MM.1S (cell line): ENCODE data around the gene CALD1.

ENCODE experiments used
- DNase-seq: peaks from one replicate; pipeline ENCODE4 v3.0.0-alpha.2; 2015
- H2AFZ ChIP-seq: fragments of 300-600 bp; sonication (generic); 2 replicates; pipeline ENCODE4 v1.6.0; 2016; ENCODE audit warnings: antibody characterized with exemption, low read length
- H3F3A ChIP-seq: fragments of 300-600 bp; sonication (generic); 2 replicates; pipeline ENCODE4 v1.6.1; 2016; ENCODE audit warnings: mild to moderate bottlenecking, antibody characterized with exemption, low read length, moderate library complexity, mixed read lengths; ENCODE audit not compliant: insufficient read depth
- H3K27ac ChIP-seq: fragments of 300-600 bp; sonication (generic); 2 replicates; pipeline ENCODE4 v1.5.1; 2016; ENCODE audit warnings: mild to moderate bottlenecking, low read length
- H3K27me3 ChIP-seq: fragments of 300-600 bp; sonication (generic); replicated peaks from 2 replicates; pipeline ENCODE4 v1.6.0; 2016; ENCODE audit warnings: low read length; ENCODE audit not compliant: insufficient read depth
- H3K36me3 ChIP-seq: fragments of 300-600 bp; sonication (generic); replicated peaks from 2 replicates; pipeline ENCODE4 v1.6.1; 2016; ENCODE audit warnings: mild to moderate bottlenecking, low read length, mixed read lengths; ENCODE audit not compliant: insufficient read depth
- H3K4me1 ChIP-seq: fragments of 300-600 bp; sonication (generic); 2 replicates; pipeline ENCODE4 v1.6.1; 2016; ENCODE audit warnings: low read length, mixed read lengths
- H3K4me2 ChIP-seq: fragments of 300-600 bp; sonication (generic); 2 replicates; pipeline ENCODE4 v1.6.0; 2016; ENCODE audit warnings: low read depth, low read length
- H3K4me3 ChIP-seq: fragments of 300-600 bp; sonication (generic); 2 replicates; pipeline ENCODE4 v1.5.1; 2016; ENCODE audit warnings: low read length, mixed read lengths
- H3K79me2 ChIP-seq: fragments of 300-600 bp; sonication (generic); 2 replicates; pipeline ENCODE4 v1.6.1; 2016; ENCODE audit warnings: mixed run types, low read length, mixed read lengths
- H3K9ac ChIP-seq: fragments of 300-600 bp; sonication (generic); 2 replicates; pipeline ENCODE4 v1.6.1; 2016; ENCODE audit warnings: low read length, mixed read lengths
- H3K9me2 ChIP-seq: fragments of 300-600 bp; sonication (generic); replicated peaks from 2 replicates; pipeline ENCODE4 v1.6.1; 2016; ENCODE audit warnings: mild to moderate bottlenecking, low read length, mixed read lengths; ENCODE audit not compliant: insufficient read depth
- H3K9me3 ChIP-seq: fragments of 300-600 bp; sonication (generic); replicated peaks from 2 replicates; pipeline ENCODE4 v1.6.1; 2016; ENCODE audit warnings: mild to moderate bottlenecking, low read length, mixed read lengths; ENCODE audit not compliant: insufficient read depth
- H4K20me1 ChIP-seq: fragments of 300-600 bp; sonication (generic); 2 replicates; pipeline ENCODE4 v1.6.1; 2016; ENCODE audit warnings: mild to moderate bottlenecking, low read length, moderate library complexity, mixed read lengths; ENCODE audit not compliant: insufficient read depth
- EZH2 ChIP-seq: fragments of 300-600 bp; sonication (generic); optimal IDR thresholded peaks from 2 replicates; pipeline ENCODE3; 2017; ENCODE audit warnings: low read depth, mild to moderate bottlenecking, antibody characterized with exemption, low read length, mixed read lengths
- EZH2phosphoT487 ChIP-seq: fragments of 300-600 bp; sonication (generic); IDR thresholded peaks from 2 replicates; pipeline ENCODE4 v1.6.1; 2018; ENCODE audit warnings: antibody characterized with exemption, low read length
- TF ChIP-seq, protein P1 (sequence below): fragments of 300-600 bp; sonication (generic); IDR thresholded peaks from 2 replicates; pipeline ENCODE4 v1.5.1; 2016; ENCODE audit warnings: antibody characterized with exemption, low read length, mixed read lengths

CALD1 gene

GRCh38 chr7:134882481-134882880 is 103.0 kb downstream of the CALD1 start:
- no peaks in the 10 kb centered on the region for H3K36me3 ChIP-seq
- H3K9me3 ChIP-seq = no peaks in the 10 kb centered on the region
- no peaks in the 10 kb centered on the region for H3K4me1 ChIP-seq
- no peaks in the 10 kb centered on the region for H3K9me2 ChIP-seq
- no peaks in the 10 kb centered on the region for H4K20me1 ChIP-seq
- no peak for DNase-seq
- H3K27ac ChIP-seq = no peak overlapping the region
- H3F3A ChIP-seq = no peaks in the 10 kb centered on the region
- H3K9ac ChIP-seq = no peak overlapping the region
- H3K79me2 ChIP-seq = no peaks in the 10 kb centered on the region
- no peak overlapping the region for H3K4me2 ChIP-seq
- no peak overlapping the region for H2AFZ ChIP-seq
- TF ChIP-seq EZH2 = no peak
- TF ChIP-seq, protein P1, sequence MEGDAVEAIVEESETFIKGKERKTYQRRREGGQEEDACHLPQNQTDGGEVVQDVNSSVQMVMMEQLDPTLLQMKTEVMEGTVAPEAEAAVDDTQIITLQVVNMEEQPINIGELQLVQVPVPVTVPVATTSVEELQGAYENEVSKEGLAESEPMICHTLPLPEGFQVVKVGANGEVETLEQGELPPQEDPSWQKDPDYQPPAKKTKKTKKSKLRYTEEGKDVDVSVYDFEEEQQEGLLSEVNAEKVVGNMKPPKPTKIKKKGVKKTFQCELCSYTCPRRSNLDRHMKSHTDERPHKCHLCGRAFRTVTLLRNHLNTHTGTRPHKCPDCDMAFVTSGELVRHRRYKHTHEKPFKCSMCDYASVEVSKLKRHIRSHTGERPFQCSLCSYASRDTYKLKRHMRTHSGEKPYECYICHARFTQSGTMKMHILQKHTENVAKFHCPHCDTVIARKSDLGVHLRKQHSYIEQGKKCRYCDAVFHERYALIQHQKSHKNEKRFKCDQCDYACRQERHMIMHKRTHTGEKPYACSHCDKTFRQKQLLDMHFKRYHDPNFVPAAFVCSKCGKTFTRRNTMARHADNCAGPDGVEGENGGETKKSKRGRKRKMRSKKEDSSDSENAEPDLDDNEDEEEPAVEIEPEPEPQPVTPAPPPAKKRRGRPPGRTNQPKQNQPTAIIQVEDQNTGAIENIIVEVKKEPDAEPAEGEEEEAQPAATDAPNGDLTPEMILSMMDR = no peak
- TF ChIP-seq EZH2phosphoT487 = no peak
- H3K4me3 ChIP-seq = no peak overlapping the region
- H3K27me3 ChIP-seq = no peaks in the 10 kb centered on the region

DNA sequence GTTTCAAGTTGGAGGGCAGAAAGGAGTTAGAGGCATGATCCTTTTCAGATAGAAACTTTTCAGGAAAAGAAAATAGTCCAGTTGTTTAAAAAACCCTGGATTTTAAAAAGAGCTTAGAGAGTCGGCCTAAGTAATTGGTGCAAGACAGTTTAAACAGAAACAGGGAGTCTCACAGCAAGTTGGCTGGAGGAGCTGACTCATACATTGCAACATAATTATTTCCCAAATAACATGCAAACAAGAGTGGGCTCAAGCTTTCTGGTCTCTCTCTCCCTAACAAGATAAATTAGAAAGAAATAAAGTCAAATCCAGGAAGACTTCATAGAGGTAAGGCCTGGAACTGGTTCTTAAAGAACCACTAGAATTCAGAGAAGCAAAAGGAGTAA is 106.5 kb downstream of the CALD1 start:
- no peak overlapping the region for H3K4me3 ChIP-seq
- no peak overlapping the region for H3K9ac ChIP-seq
- H3K36me3 ChIP-seq = no peaks in the 10 kb centered on the region
- H3K79me2 ChIP-seq = no peaks in the 10 kb centered on the region
- no peak overlapping the region for H3K27ac ChIP-seq
- DNase-seq = no peak
- H4K20me1 ChIP-seq = no peaks in the 10 kb centered on the region
- H3K9me3 ChIP-seq = no peaks in the 10 kb centered on the region
- H3K9me2 ChIP-seq = no peaks in the 10 kb centered on the region
- no peak overlapping the region for H3K4me2 ChIP-seq
- H3K27me3 ChIP-seq = no peaks in the 10 kb centered on the region
- TF ChIP-seq EZH2phosphoT487 = no peak
- TF ChIP-seq, protein P1 = no peak
- no peak for TF ChIP-seq EZH2
- H3F3A ChIP-seq = no peaks in the 10 kb centered on the region
- H3K4me1 ChIP-seq = no peaks in the 10 kb centered on the region
- H2AFZ ChIP-seq = no peak overlapping the region

- Histone ChIP-seq H3K4me2 (no peak overlapping the region), H4K20me1 (no peaks in the 10 kb centered on the region), H3K27ac (no peak overlapping the region), H3K79me2 (no peaks in the 10 kb centered on the region), H3K36me3 (no peaks in the 10 kb centered on the region), H3K9me2 (no peaks in the 10 kb centered on the region), H3K9ac (no peak overlapping the region), H3F3A (no peaks in the 10 kb centered on the region), H3K4me3 (no peak overlapping the region), H3K9me3 (no peaks in the 10 kb centered on the region), H2AFZ (no peak overlapping the region), H3K27me3 (no peaks in the 10 kb centered on the region), H3K4me1 (no peaks in the 10 kb centered on the region)
- DNase-seq = no peak
- no peak for TF ChIP-seq EZH2phosphoT487
- TF ChIP-seq EZH2 = no peak
- TF ChIP-seq, protein P1 = no peak
Observed at GRCh38 chr7:134886353-134887057, 107.1 kb downstream of the CALD1 start.
